Memory B cell (primary cell): ENCODE data around the gene TMEM97.
"Not testable (repeated sequence)": the region's sequence is repeated elsewhere in the genome, so short reads cannot be mapped to it uniquely, and the experiment has no call there.

Experiments
- ATAC-seq: fragments of 150-1000 bp; cut with Tn5 transposase; 2 replicates; pipeline ENCODE4 v1.10.0; 2021; ENCODE audit warnings: low read depth, mild to moderate bottlenecking, moderate library complexity
- DNase-seq, 2 donors: peaks; one replicate each; pipeline ENCODE4 v3.0.0; 2022; ENCODE audit warnings: low spot score in 2 of 2
- H3K27ac Mint-ChIP-seq: one replicate; pipeline ENCODE4 v1.8.0; 2022; ENCODE audit warnings: mild to moderate bottlenecking, moderate library complexity, mixed read lengths
- H3K27me3 Mint-ChIP-seq: one replicate; pipeline ENCODE4 v1.8.0; 2022; ENCODE audit warnings: mixed read lengths
- H3K36me3 Mint-ChIP-seq: one replicate; pipeline ENCODE4 v1.8.0; 2022; ENCODE audit warnings: mild to moderate bottlenecking, mixed read lengths
- H3K4me1 Mint-ChIP-seq: one replicate; pipeline ENCODE4 v1.8.0; 2022; ENCODE audit warnings: mixed read lengths
- H3K4me3 Mint-ChIP-seq: one replicate; pipeline ENCODE4 v1.8.0; 2022; ENCODE audit warnings: mild to moderate bottlenecking, moderate library complexity, mixed read lengths
- H3K9me3 Mint-ChIP-seq: one replicate; pipeline ENCODE4 v1.8.0; 2022; ENCODE audit warnings: mixed read lengths

TMEM97 gene

DNA sequence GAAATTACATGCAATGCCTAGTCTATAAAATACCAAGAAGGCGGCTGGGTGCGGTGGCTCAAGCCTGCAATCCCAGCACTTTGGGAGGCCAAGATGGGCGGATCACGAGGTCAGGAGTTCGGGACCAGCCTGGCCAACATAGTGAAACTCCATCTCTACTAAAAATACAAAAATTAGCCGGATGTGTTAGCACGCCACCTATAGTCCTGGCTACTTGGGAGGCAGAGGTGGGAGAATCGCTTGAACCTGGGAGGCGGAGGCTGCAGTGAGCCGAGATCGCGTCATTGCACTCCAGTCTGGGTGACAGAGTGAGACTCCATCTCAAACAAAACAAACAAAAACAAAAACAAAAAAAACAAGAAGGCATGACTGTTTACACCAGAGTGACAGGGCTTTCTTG is 26.1 kb upstream of the TMEM97 start:
- H3K36me3 Mint-ChIP-seq, H3K27me3 Mint-ChIP-seq, H3K4me3 Mint-ChIP-seq, H3K9me3 Mint-ChIP-seq, ATAC-seq, DNase-seq, H3K4me1 Mint-ChIP-seq: not testable (repeated sequence)
- H3K27ac Mint-ChIP-seq = peak overlapping the region; percentile 47

DNA sequence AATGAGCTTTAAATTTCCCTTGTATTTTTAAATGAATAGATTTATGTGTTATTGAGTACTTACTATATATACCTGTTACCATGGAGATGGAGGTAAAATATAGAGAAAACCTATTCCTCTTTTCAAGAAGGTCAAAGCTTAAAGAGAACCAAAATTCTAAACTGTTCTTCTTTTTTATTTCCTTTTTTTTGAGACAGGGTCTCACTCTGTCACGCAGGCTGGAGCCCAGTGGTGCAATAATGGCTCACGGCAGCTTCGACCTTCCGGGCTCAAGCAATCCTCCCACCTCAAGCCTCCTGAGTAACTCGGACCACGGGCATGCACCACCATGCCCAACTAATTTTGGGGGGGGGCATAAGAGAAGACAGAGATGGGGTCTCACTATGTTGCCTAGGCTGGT is 25.0 kb upstream of the TMEM97 start:
- ATAC-seq (peak; percentile 89), DNase-seq (no peak)
- no peaks in the 10 kb centered on the region for H3K9me3 Mint-ChIP-seq
- H3K27me3 Mint-ChIP-seq = peaks cover 3% of the 10 kb centered on the region
- no peak overlapping the region for H3K27ac Mint-ChIP-seq
- peaks cover 7% of the 10 kb centered on the region for H3K4me1 Mint-ChIP-seq
- no peak overlapping the region for H3K4me3 Mint-ChIP-seq
- no peaks in the 10 kb centered on the region for H3K36me3 Mint-ChIP-seq

GRCh38 chr17:28295677-28296578 is 23.1 kb upstream of the TMEM97 start:
- Mint-ChIP-seq H3K4me3 (no peak overlapping the region), H3K36me3 (no peaks in the 10 kb centered on the region), H3K27me3 (peaks cover 3% of the 10 kb centered on the region), H3K27ac (peak overlapping the region; percentile 51), H3K9me3 (no peaks in the 10 kb centered on the region), H3K4me1 (peaks cover 9% of the 10 kb centered on the region)
- no peak for ATAC-seq
- DNase-seq = no peak

DNA sequence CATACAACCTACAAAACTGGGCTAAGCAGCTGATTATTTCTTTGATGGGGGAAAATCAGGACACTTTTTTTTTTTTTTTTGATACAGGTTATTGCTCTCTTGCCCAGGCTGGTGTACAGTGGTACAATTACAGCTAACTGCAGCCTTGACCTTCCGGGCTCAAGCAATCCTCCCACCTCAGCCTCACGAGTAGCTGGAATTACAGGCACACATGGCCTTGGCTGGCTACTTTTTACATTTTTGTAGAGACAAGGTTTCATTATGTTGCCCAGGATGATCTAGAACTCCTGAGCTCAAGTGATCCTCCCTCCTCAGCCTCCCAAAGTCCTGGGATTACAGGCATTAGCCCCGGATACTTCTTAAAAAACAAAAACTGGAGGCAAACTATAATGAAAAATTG is 20.6 kb upstream of the TMEM97 start:
- ATAC-seq (no peak), DNase-seq (no peak)
- no peak overlapping the region for H3K4me3 Mint-ChIP-seq
- no peaks in the 10 kb centered on the region for H3K9me3 Mint-ChIP-seq
- no peak overlapping the region for H3K27ac Mint-ChIP-seq
- H3K27me3 Mint-ChIP-seq = peaks cover 4% of the 10 kb centered on the region
- H3K36me3 Mint-ChIP-seq = no peaks in the 10 kb centered on the region
- peaks cover 4% of the 10 kb centered on the region for H3K4me1 Mint-ChIP-seq

- no peak for DNase-seq
- no peak for ATAC-seq
- Mint-ChIP-seq H3K4me3 (no peak overlapping the region), H3K36me3 (no peaks in the 10 kb centered on the region), H3K27me3 (peaks cover 6% of the 10 kb centered on the region), H3K9me3 (no peaks in the 10 kb centered on the region), H3K4me1 (no peaks in the 10 kb centered on the region), H3K27ac (no peak overlapping the region)
Observed at GRCh38 chr17:28306954-28307401, 12.0 kb upstream of the TMEM97 start.

DNA sequence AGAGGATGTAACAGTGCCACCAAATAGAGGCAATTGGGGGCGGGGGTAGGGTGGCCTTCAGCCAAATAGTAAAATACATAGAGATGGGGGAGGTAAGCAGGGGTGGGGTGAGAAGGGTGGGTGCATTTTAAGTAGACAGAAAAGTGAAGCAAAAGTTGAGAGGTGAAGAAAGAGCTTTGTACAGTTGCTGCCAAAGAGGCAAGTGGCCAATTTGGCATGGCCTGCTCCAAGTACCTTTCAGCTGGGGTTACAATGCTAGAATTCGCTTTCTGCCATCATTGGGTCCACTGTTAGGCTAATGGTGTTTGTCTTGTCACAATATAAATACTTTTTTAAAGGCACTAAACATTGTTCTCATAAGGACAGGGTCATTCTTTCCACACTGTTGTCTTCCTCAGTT is 5.2 kb upstream of the TMEM97 start:
- Mint-ChIP-seq H3K27me3 (no peaks in the 10 kb centered on the region), H3K4me1 (peaks cover 10% of the 10 kb centered on the region), H3K4me3 (no peak overlapping the region), H3K9me3 (no peaks in the 10 kb centered on the region), H3K36me3 (no peaks in the 10 kb centered on the region), H3K27ac (no peak overlapping the region)
- ATAC-seq = no peak
- DNase-seq = no peak

GRCh38 chr17:28315846-28316705 is 2.9 kb upstream of the TMEM97 start:
- ATAC-seq (no peak), DNase-seq (no peak)
- Mint-ChIP-seq H3K27me3 (no peaks in the 10 kb centered on the region), H3K36me3 (no peaks in the 10 kb centered on the region), H3K9me3 (no peaks in the 10 kb centered on the region), H3K4me1 (peaks cover 19% of the 10 kb centered on the region), H3K4me3 (no peak overlapping the region), H3K27ac (no peak overlapping the region)

GRCh38 chr17:28317099-28317965 is 1.7 kb upstream of the TMEM97 start:
- Mint-ChIP-seq H3K4me3 (no peak overlapping the region), H3K9me3 (no peaks in the 10 kb centered on the region), H3K27ac (no peak overlapping the region), H3K27me3 (no peaks in the 10 kb centered on the region), H3K4me1 (peaks cover 19% of the 10 kb centered on the region), H3K36me3 (no peaks in the 10 kb centered on the region)
- ATAC-seq = no peak
- DNase-seq = no peak

DNA sequence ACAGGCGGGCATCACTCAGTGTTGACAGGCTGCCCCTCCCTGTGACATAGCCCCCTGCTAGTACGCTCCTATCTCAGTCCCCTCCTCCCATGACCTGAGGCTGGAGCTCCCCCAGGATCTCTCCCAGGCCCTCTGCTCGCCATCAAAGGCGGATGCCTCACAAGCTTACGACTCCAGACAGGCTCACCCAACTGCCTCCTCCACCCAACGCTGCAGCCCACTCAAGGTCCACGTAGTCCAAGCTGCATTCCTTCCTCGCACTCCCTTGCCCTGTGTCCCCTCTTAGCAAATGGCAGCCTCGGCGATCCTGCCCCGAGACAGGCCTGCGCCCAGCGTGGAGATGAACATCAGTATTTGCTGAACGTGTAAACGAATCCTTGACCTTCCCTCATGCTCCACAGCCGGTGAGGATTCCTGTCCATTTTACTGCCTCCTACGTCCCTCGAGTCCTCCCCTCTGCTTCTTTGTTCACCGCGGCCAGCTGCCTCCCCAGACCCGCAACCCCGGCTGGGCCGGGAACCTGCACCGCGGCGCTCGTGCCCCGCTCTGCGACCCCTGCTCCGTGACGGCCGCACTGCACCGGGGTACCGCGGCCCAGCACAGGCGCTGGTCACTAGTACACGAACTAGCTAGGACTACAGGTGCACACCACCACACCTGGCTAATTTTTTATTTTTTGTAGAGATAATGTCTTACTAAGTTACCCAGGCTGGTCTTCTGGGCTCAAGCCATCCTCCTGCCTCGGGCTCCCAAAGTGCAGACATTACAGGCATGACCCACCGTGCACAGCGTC is 838 bp upstream of the TMEM97 start:
- Mint-ChIP-seq H3K27ac (no peak overlapping the region), H3K27me3 (no peaks in the 10 kb centered on the region), H3K4me3 (peak overlapping the region; percentile 92), H3K36me3 (no peaks in the 10 kb centered on the region), H3K4me1 (peaks cover 19% of the 10 kb centered on the region), H3K9me3 (no peaks in the 10 kb centered on the region)
- ATAC-seq (peak; percentile 12), DNase-seq (peak in 1 of 2 donors; percentile 25)

GRCh38 chr17:28319598-28319935 is 567 bp downstream of the TMEM97 start:
- Mint-ChIP-seq H3K4me1 (peaks cover 19% of the 10 kb centered on the region), H3K36me3 (no peaks in the 10 kb centered on the region), H3K4me3 (peak overlapping the region; percentile 92), H3K27ac (peak overlapping the region; percentile 85), H3K27me3 (no peaks in the 10 kb centered on the region), H3K9me3 (no peaks in the 10 kb centered on the region)
- ATAC-seq (no peak), DNase-seq (no peak)

GRCh38 chr17:28320215-28321061 is 1.4 kb downstream of the TMEM97 start:
- H3K4me1 Mint-ChIP-seq = peaks cover 19% of the 10 kb centered on the region
- H3K9me3 Mint-ChIP-seq = no peaks in the 10 kb centered on the region
- H3K36me3 Mint-ChIP-seq = no peaks in the 10 kb centered on the region
- peak overlapping the region; percentile 92 for H3K4me3 Mint-ChIP-seq
- peak overlapping the region; percentile 38 for H3K27ac Mint-ChIP-seq
- ATAC-seq = no peak
- DNase-seq = no peak
- no peaks in the 10 kb centered on the region for H3K27me3 Mint-ChIP-seq

GRCh38 chr17:28324267-28324745 is 5.3 kb downstream of the TMEM97 start:
- DNase-seq (no peak), ATAC-seq (no peak)
- H3K27ac Mint-ChIP-seq = no peak overlapping the region
- no peaks in the 10 kb centered on the region for H3K9me3 Mint-ChIP-seq
- H3K4me1 Mint-ChIP-seq = peaks cover 8% of the 10 kb centered on the region
- H3K4me3 Mint-ChIP-seq = no peak overlapping the region
- no peaks in the 10 kb centered on the region for H3K27me3 Mint-ChIP-seq
- peaks cover 7% of the 10 kb centered on the region for H3K36me3 Mint-ChIP-seq
